ENCODE results near the gene STKLD1.

The STKLD1 gene

DNA sequence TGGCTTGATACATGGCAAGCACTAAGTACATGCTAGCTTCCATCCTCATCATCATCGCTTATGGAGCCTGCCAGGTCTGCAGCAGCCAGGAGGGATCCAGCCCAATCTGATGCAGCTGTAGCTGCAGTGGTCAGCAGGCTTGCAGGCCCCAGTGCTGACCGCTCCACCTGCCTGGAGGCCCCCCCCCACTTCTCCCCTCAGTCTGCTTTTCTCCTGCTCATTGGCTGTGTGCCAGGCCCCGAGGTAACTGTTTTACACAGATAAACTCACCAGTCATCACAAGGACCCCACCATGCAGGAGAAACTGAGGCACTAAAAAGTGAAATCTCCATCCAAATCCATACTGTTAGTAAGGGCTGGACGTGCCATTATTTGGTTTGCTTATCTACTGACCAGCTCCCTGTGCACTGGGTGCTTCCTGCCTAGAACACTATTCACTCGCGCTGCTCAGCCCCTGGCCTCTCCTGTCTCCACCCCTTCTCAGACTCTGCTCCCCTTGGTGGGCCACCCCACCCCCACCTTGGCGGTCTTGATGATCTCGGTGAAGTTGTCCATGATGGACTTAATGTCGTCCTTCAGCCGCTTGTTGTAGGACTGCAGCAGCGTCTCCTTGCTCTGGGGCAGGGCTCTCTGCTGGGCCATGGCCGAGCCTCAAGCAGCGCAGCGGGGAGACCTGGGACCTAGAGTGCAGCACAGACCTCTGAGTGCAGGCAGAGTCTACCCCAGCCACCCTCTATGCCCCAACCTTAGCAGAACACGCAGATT is 30.0 kb upstream of the STKLD1 start:
- no peak for DNase-seq

DNA sequence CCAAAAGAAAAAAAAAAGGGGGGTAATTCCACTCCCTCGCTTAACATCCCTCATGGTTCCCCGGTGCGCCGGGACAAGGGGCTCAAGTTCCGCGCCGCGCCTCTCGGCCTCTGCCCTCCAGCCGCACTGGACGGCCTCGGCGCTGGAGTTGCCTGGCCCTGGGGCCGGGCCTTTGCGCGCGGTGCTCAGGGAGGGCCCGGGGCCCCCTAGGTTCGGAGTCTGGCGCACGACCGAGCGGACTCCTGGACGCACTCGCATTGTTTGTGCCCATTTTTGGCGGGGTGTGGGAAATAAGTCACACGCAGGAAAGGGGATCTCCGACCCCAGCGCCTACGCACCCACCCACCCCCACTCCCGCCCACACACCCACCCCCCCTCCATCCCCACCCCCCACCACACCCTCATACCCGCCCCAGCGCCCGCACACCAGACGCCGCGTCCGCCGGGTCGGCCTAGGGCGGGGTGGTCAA is 28.6 kb upstream of the STKLD1 start:
- DNase-seq: no peak

DNA sequence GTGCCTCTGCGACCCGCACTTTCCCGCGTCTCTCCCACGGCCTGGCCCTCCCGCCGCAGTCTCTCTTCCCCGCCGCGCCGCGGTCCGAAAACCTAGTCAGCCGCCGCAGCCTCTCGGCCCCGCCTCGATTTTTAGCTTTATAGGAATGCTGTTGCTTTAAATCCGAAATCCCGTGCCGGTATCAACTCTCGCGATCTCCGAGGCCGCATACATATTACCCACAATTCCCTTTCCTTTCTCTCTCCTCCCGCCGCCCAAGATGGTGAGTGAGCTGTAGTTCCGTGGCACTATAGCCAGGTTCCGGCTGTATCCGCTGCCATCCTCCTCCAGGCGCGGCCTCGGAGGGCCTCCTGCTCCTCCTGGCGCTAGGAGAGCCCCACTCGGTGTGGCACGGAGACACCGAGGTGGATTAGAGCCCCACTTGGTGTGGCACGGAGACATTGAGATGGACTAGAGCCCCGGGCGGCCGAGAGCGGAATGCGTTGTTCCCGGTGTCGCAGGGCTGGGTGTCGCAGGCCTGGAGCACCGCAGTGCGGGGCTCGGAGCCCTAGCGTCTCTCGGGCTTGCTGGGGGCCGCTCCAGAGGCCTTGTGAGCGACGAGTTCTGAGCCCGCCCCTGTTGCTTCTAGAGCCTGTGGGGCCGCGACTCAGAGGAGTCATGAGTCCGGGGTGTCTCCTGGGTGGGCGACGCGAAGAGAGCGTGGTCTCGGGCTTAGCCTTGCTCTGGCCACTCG is 28.0 kb upstream of the STKLD1 start, which contains the start of the genes MED22 and RPL7A:
TSS of gene MED22 (minus strand) at position 147 of the 733 bp plus-strand sequence. CDS start 1,469 bp downstream, outside the sequence.
TSS of gene RPL7A (plus strand) at position 234 of the 733 bp plus-strand sequence. CDS start at position 260, 26 bp downstream.
- peak; percentile 96 for DNase-seq

DNA sequence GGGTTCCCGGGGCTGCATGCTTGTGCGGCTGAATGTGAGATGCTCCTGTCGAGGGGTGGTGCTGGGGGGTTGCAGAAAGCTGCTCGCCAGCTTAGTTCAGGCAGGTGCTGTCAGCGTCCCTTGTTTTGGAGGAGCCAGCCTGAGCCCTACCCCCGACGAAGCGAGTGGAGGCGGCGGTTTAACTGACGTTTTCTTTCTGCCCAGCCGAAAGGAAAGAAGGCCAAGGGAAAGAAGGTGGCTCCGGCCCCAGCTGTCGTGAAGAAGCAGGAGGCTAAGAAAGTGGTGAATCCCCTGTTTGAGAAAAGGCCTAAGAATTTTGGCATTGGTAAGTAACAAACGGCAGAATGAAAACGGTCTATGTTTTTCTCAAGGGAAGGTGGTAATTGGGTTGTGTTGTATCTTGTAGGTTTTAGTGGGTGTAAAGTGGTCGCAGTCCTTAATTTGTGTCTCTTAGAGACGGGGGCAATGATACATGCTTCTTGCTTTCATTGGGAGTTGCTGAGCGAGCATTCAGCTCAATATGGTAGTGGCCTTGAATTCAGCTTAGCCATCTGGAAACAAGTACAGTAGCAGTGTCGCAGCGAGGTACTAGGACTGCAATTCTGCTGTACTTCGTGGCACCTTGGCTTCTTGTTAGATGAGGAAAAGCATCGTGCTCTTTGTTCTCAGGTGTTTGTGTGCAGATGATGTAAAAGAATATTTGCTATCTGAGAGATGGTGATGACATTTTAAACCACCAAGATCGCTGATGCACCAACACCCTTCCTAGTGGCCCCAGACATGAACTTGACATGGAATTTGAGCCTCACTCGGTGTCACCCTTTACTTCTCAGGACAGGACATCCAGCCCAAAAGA is 27.2 kb upstream of the STKLD1 start:
- no peak for DNase-seq

DNA sequence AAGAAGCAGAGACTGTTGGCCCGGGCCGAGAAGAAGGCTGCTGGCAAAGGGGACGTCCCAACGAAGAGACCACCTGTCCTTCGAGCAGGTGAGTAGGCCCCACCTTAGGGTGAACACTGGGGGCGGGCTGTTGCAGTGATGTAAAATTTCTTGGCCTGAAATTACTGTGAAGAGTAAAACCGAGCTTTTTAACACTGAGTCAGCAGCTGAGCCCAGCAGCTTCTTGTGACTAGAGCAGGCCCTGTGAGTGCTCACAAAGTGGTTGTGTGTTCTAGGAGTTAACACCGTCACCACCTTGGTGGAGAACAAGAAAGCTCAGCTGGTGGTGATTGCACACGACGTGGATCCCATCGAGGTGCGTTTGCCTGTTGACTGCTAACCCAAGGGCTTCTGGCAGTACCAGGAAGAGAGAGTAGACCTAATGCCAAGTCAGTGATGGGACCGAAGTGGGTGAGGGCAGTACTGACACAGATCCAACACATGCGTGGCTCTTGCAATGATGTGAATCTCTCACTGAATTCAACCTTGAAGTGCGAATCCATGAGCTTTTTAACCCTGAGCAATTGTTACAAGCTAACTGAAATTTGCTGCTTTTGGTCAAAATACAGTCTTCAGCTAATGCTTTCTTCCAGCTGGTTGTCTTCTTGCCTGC is 26.1 kb upstream of the STKLD1 start:
- no peak for DNase-seq

DNA sequence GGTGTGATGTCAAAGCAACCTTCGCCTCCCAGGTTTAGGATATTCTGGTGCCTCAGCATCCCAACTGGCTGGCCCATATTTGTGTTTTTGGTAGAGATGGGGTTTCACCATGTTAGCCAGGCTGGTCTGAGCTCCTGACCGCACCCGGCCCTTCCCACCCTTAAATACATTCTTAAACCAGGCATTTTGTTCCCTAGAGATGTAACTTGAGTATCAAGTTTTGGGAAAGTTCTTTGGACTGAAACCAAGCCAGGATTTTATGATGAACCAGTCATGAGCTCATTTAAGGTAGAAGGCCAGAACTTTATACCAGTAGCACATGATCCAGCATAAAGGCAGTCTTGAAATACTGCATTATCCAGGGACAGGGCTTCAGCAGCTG is 24.6 kb upstream of the STKLD1 start:
- no peak for DNase-seq

DNA sequence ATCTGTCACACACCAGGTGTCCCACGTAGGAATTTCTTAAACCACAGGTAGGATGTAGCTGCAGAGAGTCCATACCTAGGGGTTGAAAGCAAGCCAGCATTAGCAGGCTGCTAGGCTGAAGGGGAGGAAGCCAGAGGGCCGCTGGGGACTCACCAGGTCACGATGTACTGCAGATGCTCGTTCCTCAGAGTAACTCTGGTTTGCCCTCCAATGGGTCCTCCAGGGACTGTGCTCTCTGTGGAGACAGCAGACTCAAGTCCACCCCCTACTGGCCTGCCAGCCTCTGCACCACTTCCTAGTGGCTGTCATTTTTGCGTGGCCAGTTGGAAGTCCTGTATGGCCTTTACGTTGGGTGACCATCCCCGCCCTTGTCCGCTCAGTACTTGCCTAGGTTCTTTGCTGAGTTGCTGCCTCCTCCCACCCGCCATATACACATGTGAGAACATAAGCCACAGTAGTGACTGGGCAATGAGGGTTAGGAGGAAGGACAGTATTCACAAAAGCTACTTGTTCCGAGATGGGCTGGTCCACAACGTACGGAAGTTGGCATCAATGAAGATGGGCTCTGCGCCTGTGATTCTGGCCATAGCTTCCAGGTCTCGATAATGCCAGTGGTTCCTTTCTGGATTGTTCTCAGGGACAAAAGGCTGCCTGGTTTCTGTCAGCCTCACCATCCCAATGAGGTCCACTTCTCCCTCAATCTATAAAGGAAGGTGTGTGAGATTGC is 24.1 kb upstream of the STKLD1 start:
- peak; percentile 75 for DNase-seq

DNA sequence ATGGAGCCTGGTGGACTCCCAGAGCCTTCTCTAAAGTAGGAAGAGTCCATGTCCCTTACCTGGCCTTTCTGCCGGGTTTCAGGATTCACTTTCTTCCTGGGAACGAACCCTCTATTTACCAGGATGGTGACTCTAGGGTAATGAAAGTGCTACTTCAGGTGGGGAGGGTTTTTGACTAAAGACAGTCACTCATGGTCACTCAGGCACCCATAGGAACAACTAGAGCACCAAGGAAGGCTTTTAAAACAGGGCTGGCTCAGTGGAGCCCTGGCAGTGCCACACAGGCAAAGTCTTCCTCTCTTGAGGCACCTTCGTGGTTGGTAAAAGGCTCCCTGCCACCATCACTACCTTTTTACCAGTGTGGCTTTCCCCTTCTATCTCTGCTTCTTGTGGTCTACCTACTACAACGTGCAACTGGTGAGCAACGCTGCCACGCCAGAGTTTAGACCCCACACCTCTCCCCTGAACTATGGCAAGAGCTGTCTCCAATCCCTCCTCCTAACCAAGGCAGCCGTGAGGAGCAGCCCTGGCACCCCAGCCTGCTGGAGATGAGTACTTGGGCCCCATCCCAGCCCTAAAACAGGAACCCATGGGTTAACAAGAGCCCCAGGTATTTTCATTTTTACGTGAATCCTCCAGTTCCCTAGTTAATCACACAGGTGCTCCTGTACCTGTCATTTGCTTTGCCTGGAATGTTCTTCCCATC is 23.4 kb upstream of the STKLD1 start:
- DNase-seq: no peak

DNA sequence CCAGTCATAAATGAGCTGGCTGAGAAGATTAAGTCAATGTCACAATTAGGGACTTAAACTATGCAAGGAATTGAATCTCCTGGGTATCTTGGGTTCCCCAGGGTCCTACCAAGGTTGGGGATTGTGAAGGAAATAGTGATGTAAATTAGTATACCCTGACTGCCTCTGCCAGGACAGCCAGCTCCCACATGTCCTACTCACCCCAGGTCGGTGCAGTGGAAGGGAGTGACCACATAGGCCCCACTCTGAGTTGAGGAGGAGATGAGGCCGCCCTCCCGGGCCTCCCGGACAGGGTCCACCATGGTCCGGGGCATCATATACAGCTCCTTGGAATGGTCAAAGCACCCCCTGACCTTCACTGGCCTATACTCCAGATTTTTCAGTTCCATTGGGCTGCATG is 22.6 kb upstream of the STKLD1 start:
- no peak for DNase-seq

DNA sequence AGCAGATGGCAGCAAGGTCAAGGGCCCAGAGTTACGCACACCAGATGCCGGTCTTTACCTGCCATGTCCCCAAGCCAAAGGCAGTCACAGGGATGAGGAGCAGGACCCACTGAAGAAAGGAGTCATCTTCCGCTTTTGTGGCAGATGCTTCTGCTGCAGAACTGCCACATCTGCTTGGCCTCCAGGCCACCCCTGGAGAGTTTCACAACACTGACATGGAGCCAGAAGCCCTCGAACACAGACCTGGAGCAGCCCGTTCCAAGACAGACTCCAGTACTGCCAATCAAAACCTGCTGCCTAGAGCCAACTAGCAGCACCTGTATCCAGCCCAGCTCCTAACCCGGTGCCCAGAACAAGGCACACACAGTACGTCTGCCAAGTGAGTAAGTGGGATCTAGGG is 21.4 kb upstream of the STKLD1 start:
- no peak for DNase-seq

DNA sequence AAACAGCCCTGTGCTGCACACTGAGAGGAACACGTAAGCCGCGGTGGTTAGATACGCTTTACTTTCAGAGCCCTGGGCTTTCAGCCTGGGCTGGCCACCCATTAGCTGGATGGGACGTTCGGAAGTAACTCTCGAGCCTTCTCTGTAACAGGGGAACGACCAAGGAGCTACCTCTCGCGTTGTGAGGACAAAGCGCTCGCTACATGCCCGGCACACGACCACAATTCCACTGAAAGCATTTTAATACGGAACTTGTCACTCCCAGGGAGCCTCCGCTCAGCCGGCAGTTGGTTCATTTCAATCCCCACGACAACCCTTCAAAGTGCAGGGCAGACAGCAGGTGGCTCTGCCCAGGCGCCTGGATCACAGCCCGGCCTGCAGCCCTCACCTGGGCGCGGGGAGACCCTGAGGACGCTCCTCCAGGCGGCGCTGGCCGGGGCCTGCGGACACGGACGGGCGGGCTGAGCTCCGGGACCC is 20.2 kb upstream of the STKLD1 start:
- no peak for DNase-seq

DNA sequence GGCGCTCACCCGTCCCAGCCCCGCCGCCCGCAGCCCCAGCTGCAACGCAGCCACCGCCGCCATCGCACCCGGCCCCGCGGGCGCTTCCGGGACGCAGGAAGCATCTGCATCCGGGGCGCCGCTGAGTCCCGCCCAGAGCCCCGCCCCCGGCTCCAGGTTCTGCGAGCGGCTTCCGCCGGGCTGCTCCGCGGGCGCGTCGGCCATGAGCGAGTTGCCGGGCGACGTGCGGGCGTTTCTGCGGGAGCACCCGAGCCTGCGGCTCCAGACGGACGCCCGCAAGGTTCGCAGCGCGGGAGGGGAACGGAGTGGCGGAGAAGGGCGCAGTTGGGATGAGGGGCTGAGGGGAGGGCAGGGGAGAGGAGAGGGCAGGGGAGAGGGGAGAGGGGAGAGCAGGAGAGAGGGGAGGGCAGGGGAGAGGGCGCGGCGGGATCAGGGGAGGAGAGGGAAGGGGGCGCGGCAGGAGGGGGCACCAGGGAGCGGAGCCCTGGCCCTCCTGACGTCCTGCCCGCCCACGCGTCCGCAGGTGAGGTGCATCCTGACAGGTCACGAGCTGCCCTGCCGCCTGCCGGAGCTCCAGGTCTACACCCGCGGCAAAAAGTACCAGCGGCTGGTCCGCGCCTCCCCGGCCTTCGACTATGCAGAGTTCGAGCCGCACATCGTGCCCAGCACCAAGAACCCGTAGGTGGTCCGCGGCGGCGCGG is 19.6 kb upstream of the STKLD1 start, which contains the start of the genes SURF1 and SURF2:
TSS of gene SURF1 (minus strand) at position 97 of the 701 bp plus-strand sequence. CDS start at position 63, 34 bp downstream.
TSS of gene SURF2 (plus strand) at position 160 of the 701 bp plus-strand sequence. CDS start at position 203, 43 bp downstream.
- peak; percentile 97 for DNase-seq

DNA sequence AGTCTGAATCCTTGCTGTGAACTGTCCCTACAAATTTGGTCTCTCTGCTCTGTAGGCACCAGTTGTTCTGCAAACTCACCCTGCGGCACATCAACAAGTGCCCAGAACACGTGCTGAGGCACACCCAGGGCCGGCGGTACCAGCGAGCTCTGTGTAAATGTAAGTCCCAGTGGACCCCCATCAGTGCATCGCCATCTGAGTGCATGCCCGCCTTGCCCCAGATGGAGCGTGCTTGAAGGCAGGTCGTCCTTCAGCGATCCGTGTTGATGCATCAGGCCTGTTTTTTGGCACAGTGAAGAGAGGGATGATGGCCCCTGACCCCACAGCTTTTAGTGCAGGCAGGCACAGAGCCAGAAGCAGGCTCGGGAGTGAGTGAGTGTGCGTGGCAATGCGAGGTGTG is 18.5 kb upstream of the STKLD1 start:
- DNase-seq: no peak

DNA sequence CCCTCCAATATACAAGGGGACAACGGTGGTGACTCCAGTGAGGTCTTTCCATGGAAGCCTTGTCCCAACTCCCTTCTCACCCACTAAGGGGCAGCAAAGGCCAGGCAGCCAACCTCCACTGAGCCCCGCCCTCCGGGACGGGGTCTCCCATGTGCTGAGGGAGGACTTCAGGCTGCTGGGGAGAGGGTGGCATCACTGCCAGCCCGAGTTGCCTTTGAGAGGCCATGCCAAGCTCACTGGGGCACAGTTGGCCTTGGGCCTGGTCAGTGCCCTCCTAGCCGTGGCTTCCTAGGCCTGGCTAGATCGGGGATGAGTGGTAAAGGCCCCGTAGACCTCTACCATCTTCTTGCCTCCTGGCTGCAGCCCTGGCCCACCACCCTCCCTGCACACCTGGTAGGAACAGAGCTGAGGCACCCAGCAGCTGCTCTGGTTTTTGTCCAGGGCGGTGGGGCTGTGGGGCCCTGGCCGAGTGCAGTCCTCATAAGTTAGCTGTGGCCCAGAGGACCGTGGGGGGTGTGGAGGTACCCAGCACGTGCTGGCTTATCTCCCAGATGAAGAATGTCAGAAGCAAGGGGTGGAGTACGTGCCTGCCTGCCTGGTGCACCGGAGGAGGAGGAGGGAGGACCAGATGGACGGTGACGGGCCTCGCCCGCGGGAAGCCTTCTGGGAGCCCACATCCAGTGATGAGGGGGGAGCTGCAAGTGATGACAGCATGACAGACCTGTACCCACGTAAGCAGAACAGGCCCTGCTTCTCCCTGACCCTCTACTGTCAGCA is 16.6 kb upstream of the STKLD1 start:
- no peak for DNase-seq

DNA sequence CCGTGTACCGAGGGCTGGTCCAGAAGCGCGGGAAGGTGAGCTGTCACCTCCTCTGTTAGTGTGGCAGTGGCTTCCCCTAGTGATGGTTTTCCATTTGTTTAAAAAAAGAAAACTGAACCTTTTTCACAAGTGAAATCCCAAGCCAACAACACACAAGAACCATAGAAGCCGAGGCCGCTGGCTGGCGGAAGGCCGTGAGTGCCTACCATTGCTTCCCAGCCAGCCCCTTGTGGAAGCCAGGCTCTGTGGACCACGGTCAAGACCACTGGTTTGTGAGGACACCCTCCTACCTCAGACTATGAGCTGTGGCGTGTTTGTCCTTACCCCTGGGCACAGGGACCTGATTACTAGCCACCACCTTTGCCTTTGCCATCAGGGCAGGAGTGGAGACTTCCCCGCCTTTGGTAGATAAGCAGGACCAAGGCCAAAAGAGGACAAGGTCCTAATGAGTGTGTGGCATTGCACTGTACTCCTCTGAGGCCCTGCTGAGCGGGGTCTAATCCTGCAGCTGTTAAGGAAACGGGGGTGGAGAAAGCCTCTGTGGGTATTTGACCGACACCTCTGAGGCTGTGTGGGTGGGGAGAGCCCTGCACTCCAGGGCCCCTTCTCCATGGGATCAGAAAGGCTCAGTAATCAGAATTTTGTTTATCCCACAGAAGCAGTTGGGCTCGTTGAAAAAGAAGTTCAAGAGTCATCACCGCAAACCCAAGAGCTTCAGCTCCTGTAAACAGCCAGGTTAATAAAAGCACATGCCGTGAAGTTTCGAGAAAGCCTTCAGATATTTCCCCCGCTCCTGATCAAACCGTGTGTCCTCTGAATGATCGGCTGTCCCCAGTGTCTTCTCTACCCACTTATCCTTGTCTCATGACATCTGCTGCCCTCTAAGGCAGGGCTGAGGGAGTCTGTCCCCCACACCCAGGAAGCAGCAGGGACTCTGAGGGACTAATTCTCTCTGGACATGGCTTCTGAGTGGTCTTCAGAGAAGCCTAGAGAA is 15.5 kb upstream of the STKLD1 start:
- no peak for DNase-seq

DNA sequence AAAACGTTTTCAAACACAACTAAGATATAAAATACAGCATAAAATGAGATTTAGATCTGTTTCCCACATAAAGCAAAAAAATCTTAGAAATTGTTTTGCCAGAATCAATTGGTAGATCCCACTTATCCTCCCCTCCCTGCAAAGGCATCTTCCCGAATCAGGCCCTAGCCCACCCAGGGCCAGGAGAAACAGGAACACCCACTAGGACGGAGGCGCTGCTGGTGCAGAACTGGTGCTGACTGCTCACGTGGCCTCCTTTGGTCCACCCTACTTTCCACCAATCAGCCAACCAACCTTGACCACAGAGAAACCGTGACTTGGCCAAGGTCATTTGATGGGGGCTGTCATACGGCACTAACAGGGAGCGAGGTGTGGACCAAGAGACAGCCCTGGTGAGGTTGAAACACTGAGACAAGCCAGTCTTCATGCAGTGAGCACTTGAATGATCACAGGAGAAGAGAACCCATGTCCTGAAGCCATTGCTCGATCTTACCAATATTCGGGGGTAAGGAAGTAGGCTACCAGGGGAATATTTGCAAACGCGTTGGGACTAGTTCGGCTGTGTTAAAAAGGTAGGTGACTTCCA is 14.6 kb upstream of the STKLD1 start:
- DNase-seq: no peak

DNA sequence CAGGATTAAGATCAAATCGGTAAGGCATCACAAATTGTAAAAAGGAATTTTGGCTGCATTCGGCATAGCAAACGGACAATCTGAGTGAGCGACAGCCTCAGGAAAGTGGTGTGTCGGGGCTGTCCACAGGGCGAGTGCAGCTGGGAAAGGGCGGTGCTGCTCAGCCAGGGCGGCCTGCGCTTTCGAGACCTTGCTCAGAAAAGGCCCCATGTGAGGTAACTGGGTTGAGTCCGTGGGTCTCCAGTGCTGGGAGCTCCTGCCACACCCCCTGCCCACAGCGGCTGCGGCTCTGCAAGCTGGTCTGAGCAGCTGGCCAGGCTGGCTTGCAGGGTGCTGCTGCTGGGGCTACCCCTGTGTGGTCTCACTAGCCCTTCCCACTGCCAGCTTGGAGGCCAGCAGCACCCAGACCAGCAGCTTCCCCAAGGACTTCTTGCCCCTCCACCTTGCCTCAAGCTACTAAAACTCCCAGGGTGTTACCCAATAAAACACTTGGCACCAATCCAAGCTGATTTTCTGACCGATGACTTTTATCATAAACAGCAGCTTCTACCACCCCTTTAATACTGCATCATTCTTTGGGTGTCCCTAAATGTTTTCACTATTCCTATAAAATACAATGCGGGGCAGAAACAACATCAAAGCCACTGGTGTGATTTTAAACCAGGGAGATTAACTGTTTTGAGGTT is 13.7 kb upstream of the STKLD1 start:
- no peak for DNase-seq

All from activated effector memory CD4-positive, alpha-beta T cell treated with anti-CD3 and anti-CD28 coated beads, Interleukin-2, amount 50 U/mL, for 16 hours (primary cell).